Ammon's horn (tissue), 1 donor: ENCODE measurements around the gene EIF5A.

Experiments
- DNase-seq: peaks from one replicate; pipeline ENCODE4 v3.0.0-alpha.2; 2016; ENCODE audit warnings: low spot score

The EIF5A gene

GRCh38 chr17:7285679-7286078, 21.7 kb upstream of the EIF5A start:
- DNase-seq: no peak

DNA sequence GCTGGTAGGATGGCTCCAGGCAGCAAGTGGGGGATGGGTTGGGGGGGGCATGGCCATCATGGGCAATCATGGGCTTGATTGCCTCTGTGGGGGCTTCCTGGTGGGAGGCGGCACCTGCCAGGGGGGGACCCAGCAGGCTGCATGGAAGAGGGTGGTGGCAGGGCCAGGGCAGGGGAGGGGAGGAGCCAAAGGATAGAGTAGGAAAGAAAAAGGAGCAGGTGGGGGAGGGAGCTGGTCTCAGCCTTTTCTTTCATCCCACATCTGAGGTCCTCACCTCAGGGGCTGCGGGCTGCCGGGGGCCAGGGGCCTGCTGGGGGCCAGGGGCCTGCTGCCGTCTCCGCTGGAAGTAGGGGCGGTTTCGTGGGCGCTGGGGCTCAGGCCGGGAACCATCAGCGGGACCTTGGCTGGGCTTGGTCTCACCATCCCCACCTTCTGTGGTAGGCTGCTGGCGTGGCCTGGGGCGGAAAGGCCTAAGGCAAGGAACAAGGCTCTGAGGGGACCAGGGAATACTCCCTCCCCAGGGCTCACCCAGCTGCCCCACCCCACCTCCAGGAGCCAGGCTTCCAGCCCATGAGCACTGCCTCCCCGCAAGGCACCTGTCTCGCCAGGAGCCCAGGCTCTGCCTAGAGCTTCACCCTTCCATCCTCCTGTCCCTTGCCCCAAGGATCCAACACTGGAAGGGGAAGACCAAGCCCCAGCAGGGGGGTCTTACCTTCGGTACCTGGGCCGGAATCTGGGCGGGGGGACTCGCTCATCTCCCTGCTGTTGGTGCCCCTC, 18.0 kb upstream of the EIF5A start:
- DNase-seq: no peak

- DNase-seq: no peak
Measured at GRCh38 chr17:7290166-7290565, 17.3 kb upstream of the EIF5A start.

DNA sequence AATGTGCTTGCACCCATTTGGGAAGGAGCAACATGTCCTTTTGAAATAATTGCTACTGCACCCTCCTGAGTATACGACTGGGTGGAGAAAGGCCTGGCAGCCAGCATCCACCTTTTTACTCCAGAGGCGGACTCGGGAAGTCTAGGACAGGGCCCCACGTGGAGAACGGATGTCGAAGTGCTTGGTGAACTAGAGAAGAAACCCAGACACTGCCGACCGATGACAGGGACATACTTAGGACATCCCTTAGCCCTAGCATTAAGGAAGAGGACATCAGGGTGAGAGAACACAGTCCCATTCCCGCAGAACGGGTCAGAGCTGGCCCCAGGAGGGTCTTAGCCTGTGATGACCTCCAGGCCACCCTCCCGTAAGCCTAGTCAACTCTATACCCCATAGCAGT, 16.7 kb upstream of the EIF5A start:
- DNase-seq: no peak

GRCh38 chr17:7292194-7292593, 15.2 kb upstream of the EIF5A start:
- DNase-seq: no peak

DNA sequence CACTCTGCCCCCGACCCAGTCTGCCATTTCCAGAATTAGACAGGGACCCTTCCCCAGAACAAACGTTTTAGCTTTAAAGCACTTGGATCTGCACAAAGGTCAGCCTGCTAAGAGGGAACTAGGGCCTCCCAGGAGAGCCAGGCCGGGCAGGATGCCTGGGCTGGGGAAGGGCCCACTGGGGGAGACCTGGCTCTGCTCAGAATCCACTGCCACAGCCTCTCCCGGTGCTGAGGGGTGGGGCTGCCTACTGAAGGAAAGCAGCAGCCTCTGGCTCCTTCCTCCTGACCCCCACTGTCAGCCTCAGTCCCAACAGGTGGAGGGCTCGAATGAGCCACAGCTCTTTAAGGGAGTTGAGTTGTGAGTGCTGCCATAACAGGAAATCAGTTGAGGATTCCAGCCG, 14.7 kb upstream of the EIF5A start:
- no peak for DNase-seq

DNA sequence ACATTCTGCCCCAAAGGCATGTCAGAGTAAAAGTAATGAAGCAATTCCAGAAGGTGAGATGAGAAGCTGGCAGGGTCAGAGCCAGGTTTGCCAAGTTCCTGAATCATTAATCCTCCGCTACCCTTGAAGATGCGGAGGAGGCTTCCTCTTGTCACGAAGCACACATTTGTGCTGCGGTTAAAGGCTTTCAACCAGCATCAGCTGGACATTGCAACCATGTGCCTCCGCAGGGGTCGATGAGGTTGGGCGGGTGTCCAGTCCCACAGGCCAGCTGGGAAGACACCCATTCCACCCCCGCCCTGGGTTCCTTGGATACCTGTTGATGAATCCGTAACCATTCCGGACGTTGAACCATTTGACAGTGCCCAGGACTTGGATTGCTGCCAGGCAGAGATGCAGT, 14.3 kb upstream of the EIF5A start:
- DNase-seq: no peak

- DNase-seq: no peak
Measured at GRCh38 chr17:7293816-7294613, 13.4 kb upstream of the EIF5A start.

DNA sequence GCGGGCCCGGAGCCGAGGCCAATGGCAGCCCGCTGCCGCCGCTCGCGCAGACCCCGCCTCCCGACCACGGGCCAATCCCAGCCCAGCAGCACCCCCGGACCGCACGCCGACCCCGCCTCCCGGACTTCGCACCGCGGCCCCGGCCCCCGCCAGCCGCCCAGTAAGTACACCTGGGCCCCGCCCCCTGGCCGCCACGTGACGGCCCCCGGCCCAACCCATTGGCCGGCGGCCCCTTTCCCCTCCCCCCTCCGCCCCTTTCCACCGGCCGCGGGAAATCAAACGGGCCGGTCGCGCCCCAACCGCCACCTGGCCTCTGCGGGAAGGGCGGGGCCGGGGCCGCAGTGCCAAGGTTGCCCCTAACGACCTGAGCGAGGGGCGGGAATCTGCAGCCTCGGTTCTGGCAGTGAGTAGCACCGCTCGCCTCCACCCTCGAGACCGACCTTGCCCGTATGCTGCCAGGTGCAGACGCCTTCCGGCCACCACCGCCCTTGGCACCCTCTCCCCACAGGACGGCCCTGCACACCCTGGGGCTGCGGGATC, 12.7 kb upstream of the EIF5A start, which contains the start of gene YBX2:
TSS of gene YBX2 (minus strand) at position 26 of the 540 bp plus-strand sequence. CDS start 139 bp downstream, outside the sequence.
- DNase-seq: peak; percentile 30

- no peak for DNase-seq
Measured at GRCh38 chr17:7295230-7296180, 11.9 kb upstream of the EIF5A start.

DNA sequence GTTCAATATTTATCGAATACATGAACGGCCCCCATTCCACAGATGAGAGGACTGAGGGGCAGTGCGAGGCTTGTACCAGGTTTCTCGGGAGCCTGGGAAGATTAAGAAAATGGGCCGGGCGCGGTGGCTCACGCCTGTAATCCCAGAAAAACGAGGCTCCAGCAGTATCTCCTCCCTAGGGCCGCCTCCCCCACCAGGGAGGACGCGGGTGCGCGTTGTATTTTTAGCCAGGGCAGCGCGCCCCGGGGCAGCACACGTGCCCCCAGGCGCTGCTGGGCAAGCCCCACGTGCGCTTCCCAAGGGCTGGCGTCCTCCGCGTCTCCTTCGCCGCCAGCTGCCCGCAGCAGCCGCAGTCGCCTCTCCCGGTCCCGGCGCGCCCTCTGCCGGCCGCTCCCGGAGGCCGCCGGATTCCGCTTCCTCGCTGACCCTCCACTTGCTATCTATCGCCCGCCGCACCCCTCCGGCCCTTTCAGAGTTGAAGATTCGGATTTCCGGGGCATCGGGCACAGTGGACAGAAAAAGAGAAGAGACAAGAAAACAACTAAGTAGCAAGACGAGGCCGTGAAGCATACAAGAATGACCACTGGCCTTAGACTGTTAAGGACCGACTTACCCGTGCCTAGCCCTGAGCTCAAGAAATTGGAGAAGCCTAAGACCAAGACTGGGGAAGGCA, 11.1 kb upstream of the EIF5A start:
- DNase-seq: peak; percentile 83

DNA sequence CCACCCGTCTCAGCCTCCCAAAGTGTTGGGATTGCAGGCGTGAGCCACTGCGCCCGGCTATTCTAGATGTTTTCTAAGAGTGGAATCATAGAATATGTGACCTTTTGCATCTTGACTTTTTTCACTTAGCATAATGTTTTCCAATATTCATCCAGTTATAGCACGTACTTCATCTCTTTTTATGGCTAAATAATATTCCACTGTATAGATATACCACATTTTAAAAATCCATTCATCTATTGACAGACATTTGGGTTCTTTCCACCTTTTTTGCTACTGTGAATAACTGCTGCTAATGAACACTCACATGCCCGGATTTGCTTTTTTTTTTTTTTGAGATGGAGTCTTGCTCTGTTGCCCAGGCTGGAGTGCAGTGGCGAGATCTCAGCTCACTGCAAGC, 3.2 kb upstream of the EIF5A start:
- DNase-seq: no peak

- peak; percentile 30 for DNase-seq
Measured at GRCh38 chr17:7307686-7308624, 527 bp downstream of the EIF5A start.

DNA sequence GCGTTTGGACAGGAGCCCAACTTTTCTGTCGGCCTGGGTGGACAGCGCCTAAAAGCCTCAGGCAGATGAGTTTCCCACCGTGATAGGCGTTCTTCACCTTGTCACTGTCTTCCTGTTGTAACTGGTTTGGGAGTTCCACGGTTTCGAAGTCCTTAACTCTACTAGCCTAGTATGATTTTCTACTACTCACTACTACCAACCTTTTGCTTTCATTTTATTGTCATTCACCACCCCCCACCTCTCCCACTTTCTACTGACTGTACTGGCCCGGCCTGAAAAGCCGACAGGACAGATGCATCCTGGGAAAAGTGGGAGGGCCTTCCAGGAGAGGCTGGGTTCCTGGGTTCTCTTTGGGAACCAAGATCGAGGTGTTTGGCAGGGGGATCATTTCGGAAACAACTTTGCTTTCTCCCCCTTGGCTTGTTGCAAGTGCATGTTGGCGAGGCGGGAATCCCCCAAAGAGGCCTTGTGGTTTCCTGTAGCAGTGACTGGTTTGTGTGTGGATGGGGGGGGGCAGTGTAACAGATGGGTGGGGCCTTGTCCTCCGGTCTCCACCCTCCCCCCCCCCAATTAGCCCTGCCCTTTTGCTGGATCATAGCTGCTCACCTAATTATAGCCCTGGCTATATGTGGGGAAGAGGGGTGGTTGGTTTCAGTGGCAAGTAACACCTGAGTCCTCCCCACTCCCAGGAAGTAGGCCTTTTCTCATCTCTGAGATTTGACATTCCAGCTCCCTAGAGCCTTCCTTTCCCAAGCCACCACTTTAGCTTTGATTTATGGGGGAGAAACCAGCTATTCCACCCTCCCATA, 1.4 kb downstream of the EIF5A start:
- peak; percentile 56 for DNase-seq

- DNase-seq: no peak
Measured at GRCh38 chr17:7309628-7310027, 2.2 kb downstream of the EIF5A start.

DNA sequence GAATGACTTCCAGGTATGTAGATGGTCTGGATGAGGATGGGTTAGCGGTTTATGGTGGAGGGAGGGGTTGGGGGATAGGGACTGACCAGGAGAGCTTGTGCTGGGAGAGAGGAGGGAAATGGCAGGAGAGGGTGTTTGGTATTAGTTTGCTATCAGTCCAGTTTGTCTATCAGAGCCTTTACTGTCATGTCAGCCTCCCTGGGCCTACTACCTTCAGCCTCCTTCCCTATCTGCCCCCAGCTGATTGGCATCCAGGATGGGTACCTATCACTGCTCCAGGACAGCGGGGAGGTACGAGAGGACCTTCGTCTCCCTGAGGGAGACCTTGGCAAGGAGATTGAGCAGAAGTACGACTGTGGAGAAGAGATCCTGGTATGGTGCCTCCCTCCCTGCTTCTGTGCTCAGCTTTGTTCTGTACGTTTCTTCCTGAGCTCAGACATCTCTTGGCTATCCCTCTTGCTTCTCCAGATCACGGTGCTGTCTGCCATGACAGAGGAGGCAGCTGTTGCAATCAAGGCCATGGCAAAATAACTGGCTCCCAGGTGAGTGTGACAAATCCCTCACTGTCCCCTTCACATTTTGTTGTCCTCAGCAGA, 3.8 kb downstream of the EIF5A start:
- DNase-seq: no peak

GRCh38 chr17:7312432-7313087, 5.1 kb downstream of the EIF5A start:
- DNase-seq: no peak
